ENCODE data around the gene FAM163B.

DNA sequence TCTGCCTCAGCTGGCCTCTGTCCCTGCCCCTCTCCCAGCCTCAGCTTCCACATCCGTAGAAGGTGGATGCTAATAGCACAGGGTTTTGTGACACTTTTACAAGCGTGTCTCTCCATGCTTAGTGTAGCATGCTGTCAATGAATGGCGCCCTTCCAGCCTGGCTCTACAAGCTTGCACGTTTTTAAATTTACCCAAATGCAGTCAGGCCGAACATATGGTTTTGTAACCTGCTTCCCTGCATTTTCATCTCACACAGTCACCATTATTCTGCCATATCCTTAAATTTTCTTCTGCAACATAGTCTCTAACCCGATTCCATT, 28.8 kb downstream of the FAM163B start:
- TF ChIP-seq, protein P1, sequence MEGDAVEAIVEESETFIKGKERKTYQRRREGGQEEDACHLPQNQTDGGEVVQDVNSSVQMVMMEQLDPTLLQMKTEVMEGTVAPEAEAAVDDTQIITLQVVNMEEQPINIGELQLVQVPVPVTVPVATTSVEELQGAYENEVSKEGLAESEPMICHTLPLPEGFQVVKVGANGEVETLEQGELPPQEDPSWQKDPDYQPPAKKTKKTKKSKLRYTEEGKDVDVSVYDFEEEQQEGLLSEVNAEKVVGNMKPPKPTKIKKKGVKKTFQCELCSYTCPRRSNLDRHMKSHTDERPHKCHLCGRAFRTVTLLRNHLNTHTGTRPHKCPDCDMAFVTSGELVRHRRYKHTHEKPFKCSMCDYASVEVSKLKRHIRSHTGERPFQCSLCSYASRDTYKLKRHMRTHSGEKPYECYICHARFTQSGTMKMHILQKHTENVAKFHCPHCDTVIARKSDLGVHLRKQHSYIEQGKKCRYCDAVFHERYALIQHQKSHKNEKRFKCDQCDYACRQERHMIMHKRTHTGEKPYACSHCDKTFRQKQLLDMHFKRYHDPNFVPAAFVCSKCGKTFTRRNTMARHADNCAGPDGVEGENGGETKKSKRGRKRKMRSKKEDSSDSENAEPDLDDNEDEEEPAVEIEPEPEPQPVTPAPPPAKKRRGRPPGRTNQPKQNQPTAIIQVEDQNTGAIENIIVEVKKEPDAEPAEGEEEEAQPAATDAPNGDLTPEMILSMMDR (IDR thresholded peaks at IDR 0.05; ENCODE audit: extremely low read depth in 1 of 2, insufficient read depth in 1 of 2, low read depth in 1 of 2, low read length in 2 of 2) = no peak
- TF ChIP-seq EZH2 (IDR thresholded peaks at IDR 0.05; ENCODE audit: borderline replicate concordance, low read depth, low read length, severe bottlenecking) = no peak
- TF ChIP-seq POLR2AphosphoS5 (IDR thresholded peaks at IDR 0.05; ENCODE audit: insufficient read depth, low read depth, low read length) = no peak
- no peak for TF ChIP-seq FOS (IDR thresholded peaks at IDR 0.05; ENCODE audit: borderline replicate concordance, insufficient read depth, low read length)
- TF ChIP-seq JUN (IDR thresholded peaks at IDR 0.05; ENCODE audit: borderline replicate concordance, insufficient read depth, insufficient read length, low read depth) = no peak
- TF ChIP-seq POLR2A (IDR thresholded peaks at IDR 0.05; ENCODE audit: low read depth, low read length) = no peak
- TF ChIP-seq GATA2 (IDR thresholded peaks at IDR 0.05; ENCODE audit: insufficient read depth, insufficient read length, low read depth, low read length) = no peak

Data from endothelial cell of umbilical vein (primary cell).